ENCODE measurements around the gene NHLRC4.

DNA sequence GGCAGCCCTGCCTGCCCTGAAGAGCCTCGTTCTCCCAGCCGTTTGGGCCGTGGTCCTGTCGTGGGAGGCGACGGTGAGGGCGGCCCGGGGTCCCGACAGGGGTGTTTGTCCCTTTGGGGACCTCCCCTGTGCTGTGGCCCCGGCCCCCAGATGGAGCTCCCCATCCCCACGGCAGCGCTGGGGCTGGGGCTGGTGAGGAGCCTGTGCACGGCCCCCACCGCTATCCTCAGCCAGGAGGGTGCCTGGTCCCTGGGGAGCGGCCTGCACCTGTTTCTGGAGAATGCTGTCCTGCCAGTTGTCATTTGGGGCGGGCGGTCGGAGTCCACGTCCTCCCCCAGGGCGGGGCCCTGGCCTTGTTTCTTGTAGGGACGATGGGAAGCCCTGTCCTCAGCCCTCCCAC lies 32.7 kb upstream of the NHLRC4 start:
- TF ChIP-seq, protein P1, sequence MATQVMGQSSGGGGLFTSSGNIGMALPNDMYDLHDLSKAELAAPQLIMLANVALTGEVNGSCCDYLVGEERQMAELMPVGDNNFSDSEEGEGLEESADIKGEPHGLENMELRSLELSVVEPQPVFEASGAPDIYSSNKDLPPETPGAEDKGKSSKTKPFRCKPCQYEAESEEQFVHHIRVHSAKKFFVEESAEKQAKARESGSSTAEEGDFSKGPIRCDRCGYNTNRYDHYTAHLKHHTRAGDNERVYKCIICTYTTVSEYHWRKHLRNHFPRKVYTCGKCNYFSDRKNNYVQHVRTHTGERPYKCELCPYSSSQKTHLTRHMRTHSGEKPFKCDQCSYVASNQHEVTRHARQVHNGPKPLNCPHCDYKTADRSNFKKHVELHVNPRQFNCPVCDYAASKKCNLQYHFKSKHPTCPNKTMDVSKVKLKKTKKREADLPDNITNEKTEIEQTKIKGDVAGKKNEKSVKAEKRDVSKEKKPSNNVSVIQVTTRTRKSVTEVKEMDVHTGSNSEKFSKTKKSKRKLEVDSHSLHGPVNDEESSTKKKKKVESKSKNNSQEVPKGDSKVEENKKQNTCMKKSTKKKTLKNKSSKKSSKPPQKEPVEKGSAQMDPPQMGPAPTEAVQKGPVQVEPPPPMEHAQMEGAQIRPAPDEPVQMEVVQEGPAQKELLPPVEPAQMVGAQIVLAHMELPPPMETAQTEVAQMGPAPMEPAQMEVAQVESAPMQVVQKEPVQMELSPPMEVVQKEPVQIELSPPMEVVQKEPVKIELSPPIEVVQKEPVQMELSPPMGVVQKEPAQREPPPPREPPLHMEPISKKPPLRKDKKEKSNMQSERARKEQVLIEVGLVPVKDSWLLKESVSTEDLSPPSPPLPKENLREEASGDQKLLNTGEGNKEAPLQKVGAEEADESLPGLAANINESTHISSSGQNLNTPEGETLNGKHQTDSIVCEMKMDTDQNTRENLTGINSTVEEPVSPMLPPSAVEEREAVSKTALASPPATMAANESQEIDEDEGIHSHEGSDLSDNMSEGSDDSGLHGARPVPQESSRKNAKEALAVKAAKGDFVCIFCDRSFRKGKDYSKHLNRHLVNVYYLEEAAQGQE (IDR thresholded peaks at IDR 0.05; ENCODE audit: insufficient read depth in 1 of 2, low read depth in 2 of 2, low read length in 1 of 2), result no peak
- TF ChIP-seq, protein P2, sequence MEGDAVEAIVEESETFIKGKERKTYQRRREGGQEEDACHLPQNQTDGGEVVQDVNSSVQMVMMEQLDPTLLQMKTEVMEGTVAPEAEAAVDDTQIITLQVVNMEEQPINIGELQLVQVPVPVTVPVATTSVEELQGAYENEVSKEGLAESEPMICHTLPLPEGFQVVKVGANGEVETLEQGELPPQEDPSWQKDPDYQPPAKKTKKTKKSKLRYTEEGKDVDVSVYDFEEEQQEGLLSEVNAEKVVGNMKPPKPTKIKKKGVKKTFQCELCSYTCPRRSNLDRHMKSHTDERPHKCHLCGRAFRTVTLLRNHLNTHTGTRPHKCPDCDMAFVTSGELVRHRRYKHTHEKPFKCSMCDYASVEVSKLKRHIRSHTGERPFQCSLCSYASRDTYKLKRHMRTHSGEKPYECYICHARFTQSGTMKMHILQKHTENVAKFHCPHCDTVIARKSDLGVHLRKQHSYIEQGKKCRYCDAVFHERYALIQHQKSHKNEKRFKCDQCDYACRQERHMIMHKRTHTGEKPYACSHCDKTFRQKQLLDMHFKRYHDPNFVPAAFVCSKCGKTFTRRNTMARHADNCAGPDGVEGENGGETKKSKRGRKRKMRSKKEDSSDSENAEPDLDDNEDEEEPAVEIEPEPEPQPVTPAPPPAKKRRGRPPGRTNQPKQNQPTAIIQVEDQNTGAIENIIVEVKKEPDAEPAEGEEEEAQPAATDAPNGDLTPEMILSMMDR (IDR thresholded peaks at IDR 0.05), result no peak
